Spleen (tissue), 11 donors: ENCODE data around the gene NRXN3. TPM values are rescaled to one million over a fixed set of nuclear protein-coding genes. Genes with fewer than 3 reads are reported as not detected.
A peak's percentile ranks its signal among the peaks of the same experiment; 100 is the strongest.

Experiments used
- DNase-seq: peaks from one replicate; pipeline ENCODE4 v3.0.0-alpha.2; 2020
- H3K27ac ChIP-seq, 8 donors: fragments of 200-600 bp; sonication (generic) in 7 of 8; 1 replicate in 4 of 8; 2 replicates in 4 of 8; pipeline versions ENCODE4 v1.5.0 to v1.8.0; 2016 to 2021; ENCODE audit warnings: inconsistent platforms in 4 of 8, mild to moderate bottlenecking in 4 of 8, moderate library complexity in 1 of 8
- H3K27me3 ChIP-seq, 7 donors: fragments of 200-600 bp; sonication (generic) in 6 of 7; replicated peaks in 1 of 7; 1 replicate in 4 of 7; 2 replicates in 3 of 7; pipeline versions ENCODE4 v1.5.0 to v1.8.0; 2016 to 2021; ENCODE audit warnings: inconsistent platforms in 3 of 7, mild to moderate bottlenecking in 1 of 7
- H3K36me3 ChIP-seq, 6 donors: fragments of 200-600 bp; sonication (generic) in 5 of 6; 1 replicate in 4 of 6; 2 replicates in 2 of 6; pipeline versions ENCODE4 v1.5.0 to v1.8.0; 2016 to 2021; ENCODE audit warnings: inconsistent platforms in 2 of 6
- H3K4me1 ChIP-seq, 6 donors: fragments of 200-600 bp; sonication (generic) in 5 of 6; 1 replicate in 3 of 6; 2 replicates in 3 of 6; pipeline versions ENCODE4 v1.5.0 to v1.8.0; 2016 to 2021; ENCODE audit warnings: inconsistent platforms in 3 of 6
- H3K4me3 ChIP-seq, 8 donors: fragments of 200-600 bp; sonication (generic) in 7 of 8; 1 replicate in 4 of 8; 2 replicates in 4 of 8; pipeline versions ENCODE4 v1.5.0 to v1.8.0; 2016 to 2021; ENCODE audit warnings: inconsistent platforms in 4 of 8, mild to moderate bottlenecking in 4 of 8, moderate library complexity in 2 of 8
- H3K9me3 ChIP-seq, 8 donors: fragments of 200-600 bp; sonication (generic) in 7 of 8; 1 replicate in 4 of 8; 2 replicates in 4 of 8; pipeline versions ENCODE4 v1.5.0 to v1.8.0; 2016 to 2021; ENCODE audit warnings: inconsistent platforms in 4 of 8
- POLR2A ChIP-seq, 3 donors: fragments of 450-650 bp; IDR thresholded peaks; one replicate each; pipeline ENCODE4 v1.5.1; 2017; ENCODE audit warnings: antibody characterized with exemption in 3 of 3, mild to moderate bottlenecking in 1 of 3
- POLR2AphosphoS5 ChIP-seq, 3 donors: sonication (generic); formaldehyde crosslinking; IDR thresholded peaks; one replicate each; pipeline ENCODE4 v1.5.1; 2017; ENCODE audit warnings: antibody characterized with exemption in 3 of 3
- WGBS, 5 donors: extraction: QIAGEN DNeasy Blood & Tissue Kit in 3 of 5; methylation state at CpG; one replicate each; pipeline versions ENCODE4 v1.1.5 to v1.1.7; 2013 to 2018; 5-methylcytosine and 5-hydroxymethylcytosine counted together
- intact Hi-C: fragments of 100-400 bp; cut with DNase I; formaldehyde crosslinking; loops from one replicate; pipeline ENCODE4 v1.15.0; 2023; ENCODE audit warnings: low total_unique reads
- polyA plus RNA-seq, 3 donors: library from polyadenylated mRNA; stranded (reverse); fragments of 200-250 nt; gene quantifications; one replicate each; pipeline ENCODE4 v1.2.1, GENCODE V29; 2013
- total RNA-seq, 7 donors: library from RNA; depleted of rRNA in 3 of 7; stranded (reverse); fragments of >200 nt in 3 of 7; fragmentation: NEBNext Ultra II Directional in 4 of 7; extraction: Animal tissue kit (Norgen Biotek cat#: 25700) in 4 of 7; gene quantifications; one replicate each; pipeline versions ENCODE4 v1.1.0 to v1.2.1, GENCODE V29; 2016 to 2021
- TF ChIP-seq, protein P1 (sequence below), 11 experiments: fragments of 200-600 bp in 7 of 11; fragments of 450-650 bp in 4 of 11; sonication (generic) in 4 of 11; IDR thresholded peaks in 8 of 11; conservative IDR thresholded peaks in 3 of 11; 1 replicate in 7 of 11; 2 replicates in 4 of 11; pipeline versions ENCODE4 v1.4.0 to v1.8.0; 2016 to 2021; ENCODE audit warnings: antibody characterized with exemption in 11 of 11, inconsistent platforms in 4 of 11, mild to moderate bottlenecking in 1 of 11
- donor health status: healthy with polysubstance abuse.
- donor health status: DM: no; HTN: no; CAD: no; lungs with moderate emphysema.
- donor health status: DM: no; HTN: no; CAD: no.
- donor health status: Bipolar disorder and iron deficiency.
- donor health status: healthy.
- donor health status: DM: no; HTN: no; CAD: no.
- donor health status: DM: yes; HTN: yes; CAD: no.

Gene NRXN3
- total and polyA plus RNA-seq, 10 donors, result 0.21 to 11.5 (median 1.6) TPM

GRCh38 chr14:78156196-78156595, 14.0 kb upstream of the NRXN3 start:
- no peak for TF ChIP-seq POLR2A (IDR thresholded peaks at IDR 0.05)
- TF ChIP-seq, protein P1, sequence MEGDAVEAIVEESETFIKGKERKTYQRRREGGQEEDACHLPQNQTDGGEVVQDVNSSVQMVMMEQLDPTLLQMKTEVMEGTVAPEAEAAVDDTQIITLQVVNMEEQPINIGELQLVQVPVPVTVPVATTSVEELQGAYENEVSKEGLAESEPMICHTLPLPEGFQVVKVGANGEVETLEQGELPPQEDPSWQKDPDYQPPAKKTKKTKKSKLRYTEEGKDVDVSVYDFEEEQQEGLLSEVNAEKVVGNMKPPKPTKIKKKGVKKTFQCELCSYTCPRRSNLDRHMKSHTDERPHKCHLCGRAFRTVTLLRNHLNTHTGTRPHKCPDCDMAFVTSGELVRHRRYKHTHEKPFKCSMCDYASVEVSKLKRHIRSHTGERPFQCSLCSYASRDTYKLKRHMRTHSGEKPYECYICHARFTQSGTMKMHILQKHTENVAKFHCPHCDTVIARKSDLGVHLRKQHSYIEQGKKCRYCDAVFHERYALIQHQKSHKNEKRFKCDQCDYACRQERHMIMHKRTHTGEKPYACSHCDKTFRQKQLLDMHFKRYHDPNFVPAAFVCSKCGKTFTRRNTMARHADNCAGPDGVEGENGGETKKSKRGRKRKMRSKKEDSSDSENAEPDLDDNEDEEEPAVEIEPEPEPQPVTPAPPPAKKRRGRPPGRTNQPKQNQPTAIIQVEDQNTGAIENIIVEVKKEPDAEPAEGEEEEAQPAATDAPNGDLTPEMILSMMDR (IDR thresholded peaks at IDR 0.05 in 8 of 11, conservative IDR thresholded peaks at IDR 0.05 in 3 of 11), result no peak
- no peak for TF ChIP-seq POLR2AphosphoS5 (IDR thresholded peaks at IDR 0.05)
- DNase-seq, result no peak
- 80 to 95% (median 88%) methylated on average over 2 of the region's 2 CpGs for WGBS, 5 donors
- H3K27ac ChIP-seq, result no peak overlapping the region
- intact Hi-C loops, result no loop called here
- H3K4me3 ChIP-seq, result no peak overlapping the region
- H3K27me3 ChIP-seq, result peaks cover 0 to 35% (median 0%) of the 10 kb centered on the region in 7 donors
- no peaks in the 10 kb centered on the region for H3K9me3 ChIP-seq
- no peaks in the 10 kb centered on the region for H3K36me3 ChIP-seq
- H3K4me1 ChIP-seq, result no peaks in the 10 kb centered on the region

GRCh38 chr14:78157494-78158437, 12.4 kb upstream of the NRXN3 start:
- Histone ChIP-seq H3K36me3 (no peaks in the 10 kb centered on the region), H3K4me1 (no peaks in the 10 kb centered on the region), H3K27ac (no peak overlapping the region), H3K27me3 (peaks cover 0 to 36% (median 0%) of the 10 kb centered on the region in 7 donors), H3K9me3 (no peaks in the 10 kb centered on the region), H3K4me3 (no peak overlapping the region)
- intact Hi-C loops, result no loop called here
- TF ChIP-seq POLR2AphosphoS5 (IDR thresholded peaks at IDR 0.05) (no peak), POLR2A (IDR thresholded peaks at IDR 0.05) (no peak)
- TF ChIP-seq, protein P1 (IDR thresholded peaks at IDR 0.05 in 8 of 11, conservative IDR thresholded peaks at IDR 0.05 in 3 of 11), result no peak
- 41 to 48% (median 46%) methylated on average over 15 of the region's 15 CpGs for WGBS, 5 donors
- DNase-seq, result no peak

DNA sequence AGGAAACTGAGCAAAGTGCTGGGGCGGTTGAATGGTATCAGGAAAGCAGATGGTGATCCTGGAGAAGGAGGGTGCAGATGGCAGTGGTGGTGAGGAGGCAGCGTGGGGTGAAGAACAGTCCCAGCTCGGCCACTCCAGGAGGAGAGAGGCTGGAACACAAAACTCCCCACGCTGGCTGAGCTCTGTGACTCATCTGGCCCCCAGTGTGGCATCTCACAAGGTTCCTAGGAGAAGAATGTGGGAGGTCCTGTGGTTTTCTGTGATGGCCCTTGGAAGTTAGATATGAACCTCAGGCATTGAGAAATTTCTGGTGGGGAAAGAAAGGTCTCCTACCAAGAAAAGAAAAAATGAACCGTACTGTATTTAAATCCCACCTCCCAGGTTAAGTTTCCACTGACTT, 8.0 kb upstream of the NRXN3 start:
- Histone ChIP-seq H3K36me3 (no peaks in the 10 kb centered on the region), H3K27me3 (peaks cover 0 to 65% (median 0%) of the 10 kb centered on the region in 7 donors), H3K27ac (no peak overlapping the region), H3K4me3 (no peak overlapping the region), H3K4me1 (no peaks in the 10 kb centered on the region), H3K9me3 (no peaks in the 10 kb centered on the region)
- TF ChIP-seq POLR2AphosphoS5 (IDR thresholded peaks at IDR 0.05) (no peak), POLR2A (IDR thresholded peaks at IDR 0.05) (no peak)
- TF ChIP-seq, protein P1 (IDR thresholded peaks at IDR 0.05 in 8 of 11, conservative IDR thresholded peaks at IDR 0.05 in 3 of 11), result no peak
- no peak for DNase-seq
- intact Hi-C loops, result no loop called here
- WGBS, 5 donors, result 45 to 75% (median 56%) methylated on average over 5 of the region's 5 CpGs

DNA sequence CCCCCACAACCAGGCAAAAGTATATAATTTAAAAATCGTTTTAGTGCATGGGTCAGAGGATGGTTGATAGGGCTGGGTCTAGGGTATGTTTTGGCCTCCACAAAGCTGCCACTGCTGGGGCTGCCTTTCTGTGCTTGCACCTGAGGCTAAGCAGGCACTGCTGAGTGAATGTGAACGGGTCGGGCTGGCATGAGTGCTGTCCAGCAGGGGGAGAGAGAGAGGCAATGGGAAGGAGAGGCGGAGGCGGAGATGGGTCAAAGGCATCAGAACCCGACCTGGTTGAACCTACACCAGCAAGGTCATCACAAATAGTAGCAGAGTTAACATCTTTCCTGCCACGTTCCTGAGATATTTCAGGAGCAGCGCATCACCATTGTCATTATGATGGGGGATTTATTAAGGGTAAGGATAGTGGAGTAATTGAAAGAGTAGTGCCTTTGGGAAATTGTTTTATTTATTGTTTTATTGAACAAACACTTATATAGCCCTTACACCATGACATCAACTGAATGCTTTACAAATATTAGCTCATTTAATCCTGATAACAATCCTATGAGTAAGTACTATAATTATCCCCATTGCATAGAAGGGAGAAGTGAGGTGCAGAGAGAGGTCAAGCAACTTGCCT, 5.8 kb upstream of the NRXN3 start:
- no peaks in the 10 kb centered on the region for H3K4me1 ChIP-seq
- WGBS, 5 donors, result 8 to 21% (median 12%) methylated on average over 8 of the region's 8 CpGs
- no peak overlapping the region for H3K27ac ChIP-seq
- no peaks in the 10 kb centered on the region for H3K9me3 ChIP-seq
- DNase-seq, result no peak
- TF ChIP-seq, protein P1 (IDR thresholded peaks at IDR 0.05 in 8 of 11, conservative IDR thresholded peaks at IDR 0.05 in 3 of 11), result peak in 2 of 11 experiments; percentile 19 to 23
- TF ChIP-seq POLR2A (IDR thresholded peaks at IDR 0.05), result no peak
- no peak overlapping the region for H3K4me3 ChIP-seq
- intact Hi-C loops, result no loop called here
- H3K27me3 ChIP-seq, result peaks cover 0 to 71% (median 0%) of the 10 kb centered on the region in 7 donors
- no peaks in the 10 kb centered on the region for H3K36me3 ChIP-seq
